Peyer's patch (tissue), 4 donors: Measurements from ENCODE around the gene DRAM1. TPM values are rescaled to one million over a fixed set of nuclear protein-coding genes. Genes with fewer than 3 reads are reported as not detected.

ENCODE experiments used
- DNase-seq, 3 donors: peaks; one replicate each; pipeline ENCODE4 v3.0.0-alpha.2; 2017 to 2019
- H3K27ac ChIP-seq, 4 donors: fragments of 200-600 bp; sonication (generic); one replicate each; pipeline ENCODE4 v1.5.1; 2016 to 2019
- H3K27me3 ChIP-seq, 2 donors: fragments of 200-600 bp; sonication (generic); one replicate each; pipeline ENCODE4 v1.5.1; 2019
- H3K36me3 ChIP-seq, 3 donors: fragments of 200-600 bp; sonication (generic); one replicate each; pipeline ENCODE4 v1.5.1; 2016 to 2019
- H3K4me1 ChIP-seq, 4 donors: fragments of 200-600 bp; sonication (generic); one replicate each; pipeline ENCODE4 v1.5.1; 2016 to 2019
- H3K4me3 ChIP-seq, 4 donors: fragments of 200-600 bp; sonication (generic); 1 replicate in 3 of 4; 2 replicates in 1 of 4; pipeline ENCODE4 v1.5.1; 2016 to 2019; ENCODE audit warnings: mild to moderate bottlenecking in 1 of 4
- H3K9me3 ChIP-seq, 4 donors: fragments of 200-600 bp; sonication (generic); one replicate each; pipeline ENCODE4 v1.5.1; 2016 to 2019; ENCODE audit warnings: mild to moderate bottlenecking in 1 of 4
- POLR2A ChIP-seq, 2 donors: fragments of 450-650 bp; IDR thresholded peaks; one replicate each; pipeline ENCODE4 v1.5.1; 2017; ENCODE audit warnings: antibody characterized with exemption in 2 of 2, mild to moderate bottlenecking in 2 of 2, moderate library complexity in 2 of 2
- total RNA-seq, 4 donors: library from RNA; depleted of rRNA; stranded (reverse); fragments of >200 nt; gene quantifications; one replicate each; pipeline ENCODE4 v1.1.0, GENCODE V29; 2016
- TF ChIP-seq, protein P1 (sequence below), 6 experiments: fragments of 450-650 bp in 4 of 6; fragments of 200-600 bp in 2 of 6; sonication (generic) in 1 of 6; IDR thresholded peaks; one replicate each; pipeline ENCODE4 v1.5.1; 2017 to 2019; ENCODE audit warnings: antibody characterized with exemption in 6 of 6, mild to moderate bottlenecking in 3 of 6, moderate library complexity in 1 of 6

Gene DRAM1
- total RNA-seq, 4 donors from 2014 or later: 3.2 to 7.4 (median 5.7) TPM

DNA sequence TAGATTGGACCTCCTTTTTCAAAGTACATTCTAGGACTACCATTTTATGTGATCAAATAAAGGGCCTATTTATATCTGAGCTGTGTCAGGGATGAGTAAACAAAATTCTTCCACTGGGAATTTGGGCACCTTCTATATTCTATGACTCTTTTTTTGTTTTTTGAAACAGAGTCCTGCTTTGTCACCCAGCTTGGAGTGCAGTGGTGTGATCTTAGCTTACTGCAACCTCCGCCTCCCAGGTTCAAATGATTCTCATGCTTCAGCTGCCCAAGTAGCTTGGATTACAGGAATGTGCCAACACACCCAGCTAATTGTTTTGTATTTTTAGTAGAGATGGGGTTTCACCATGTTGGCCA, 64.8 kb downstream of the DRAM1 start:
- Histone ChIP-seq H3K36me3 (no peaks in the 10 kb centered on the region), H3K27me3 (no peaks in the 10 kb centered on the region), H3K27ac (no peak overlapping the region), H3K4me3 (no peak overlapping the region), H3K9me3 (no peaks in the 10 kb centered on the region), H3K4me1 (peaks cover 0 to 5% (median 0%) of the 10 kb centered on the region in 4 donors)
- no peak for DNase-seq
- TF ChIP-seq, protein P1, sequence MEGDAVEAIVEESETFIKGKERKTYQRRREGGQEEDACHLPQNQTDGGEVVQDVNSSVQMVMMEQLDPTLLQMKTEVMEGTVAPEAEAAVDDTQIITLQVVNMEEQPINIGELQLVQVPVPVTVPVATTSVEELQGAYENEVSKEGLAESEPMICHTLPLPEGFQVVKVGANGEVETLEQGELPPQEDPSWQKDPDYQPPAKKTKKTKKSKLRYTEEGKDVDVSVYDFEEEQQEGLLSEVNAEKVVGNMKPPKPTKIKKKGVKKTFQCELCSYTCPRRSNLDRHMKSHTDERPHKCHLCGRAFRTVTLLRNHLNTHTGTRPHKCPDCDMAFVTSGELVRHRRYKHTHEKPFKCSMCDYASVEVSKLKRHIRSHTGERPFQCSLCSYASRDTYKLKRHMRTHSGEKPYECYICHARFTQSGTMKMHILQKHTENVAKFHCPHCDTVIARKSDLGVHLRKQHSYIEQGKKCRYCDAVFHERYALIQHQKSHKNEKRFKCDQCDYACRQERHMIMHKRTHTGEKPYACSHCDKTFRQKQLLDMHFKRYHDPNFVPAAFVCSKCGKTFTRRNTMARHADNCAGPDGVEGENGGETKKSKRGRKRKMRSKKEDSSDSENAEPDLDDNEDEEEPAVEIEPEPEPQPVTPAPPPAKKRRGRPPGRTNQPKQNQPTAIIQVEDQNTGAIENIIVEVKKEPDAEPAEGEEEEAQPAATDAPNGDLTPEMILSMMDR (IDR thresholded peaks at IDR 0.05): no peak
- no peak for TF ChIP-seq POLR2A (IDR thresholded peaks at IDR 0.05)

DNA sequence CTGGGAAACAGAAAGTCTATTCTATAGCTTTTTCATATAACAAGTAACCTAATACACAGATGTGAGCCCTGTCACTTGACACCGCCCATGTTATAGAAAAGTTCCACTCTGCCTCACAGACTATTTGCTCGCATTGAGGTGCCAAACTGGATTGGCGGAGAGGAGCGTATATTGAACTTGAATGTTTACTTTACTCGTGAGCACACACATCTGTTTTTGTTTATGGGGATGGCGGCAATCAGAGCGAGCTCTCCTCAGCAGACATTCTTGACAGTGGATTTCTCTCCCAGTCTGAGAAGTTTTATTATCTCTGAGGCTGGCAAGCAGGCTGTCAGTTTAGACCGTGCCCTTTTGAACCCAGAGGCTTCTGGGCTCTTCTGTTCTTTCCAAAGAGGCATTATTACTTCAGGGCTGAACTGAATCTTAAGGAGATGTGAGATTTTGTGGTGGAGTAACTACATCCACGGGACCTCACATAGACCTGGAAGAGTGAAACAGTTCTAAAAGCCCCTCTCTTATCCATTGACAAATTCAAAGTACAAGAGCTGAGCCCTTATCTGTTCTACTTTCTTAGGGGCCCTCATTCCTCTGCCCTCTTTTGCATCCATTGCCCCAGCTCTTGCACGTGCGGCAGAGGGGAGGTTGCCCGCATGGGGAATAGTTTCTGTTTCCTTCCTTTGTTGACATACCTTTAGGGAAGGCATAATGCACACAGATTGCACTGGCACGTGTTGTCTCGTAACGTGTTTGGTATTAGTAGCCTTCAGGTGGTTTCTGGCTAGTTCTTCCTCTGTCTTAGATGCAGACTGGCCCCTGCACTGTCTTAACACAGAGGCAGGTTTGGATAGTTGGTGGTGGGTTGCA, 68.2 kb downstream of the DRAM1 start:
- DNase-seq: no peak
- Histone ChIP-seq H3K4me3 (no peak overlapping the region), H3K27me3 (no peaks in the 10 kb centered on the region), H3K36me3 (no peaks in the 10 kb centered on the region), H3K27ac (no peak overlapping the region), H3K4me1 (peaks cover 0 to 5% (median 0%) of the 10 kb centered on the region in 4 donors), H3K9me3 (no peaks in the 10 kb centered on the region)
- TF ChIP-seq POLR2A (IDR thresholded peaks at IDR 0.05): no peak
- TF ChIP-seq, protein P1 (IDR thresholded peaks at IDR 0.05): no peak

DNA sequence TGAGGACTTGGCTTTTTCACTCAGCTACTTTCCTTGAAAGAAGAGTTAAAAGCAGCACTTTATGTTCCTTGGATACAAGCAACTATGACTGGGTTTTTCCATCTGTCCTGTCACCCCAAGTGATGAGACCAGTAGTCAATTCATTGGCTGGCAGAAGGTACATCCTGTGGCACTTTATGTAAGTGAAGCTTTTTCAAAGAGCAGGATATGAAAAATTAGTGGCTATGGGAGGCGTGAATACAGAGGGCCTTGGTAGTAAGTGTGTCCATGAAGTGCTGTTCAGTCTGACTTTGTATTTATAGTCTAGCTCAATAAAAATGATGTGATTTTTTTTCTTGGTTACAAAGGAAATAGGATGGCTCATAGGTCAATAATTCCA, 68.8 kb downstream of the DRAM1 start:
- H3K27me3 ChIP-seq: no peaks in the 10 kb centered on the region
- H3K9me3 ChIP-seq: no peaks in the 10 kb centered on the region
- H3K4me3 ChIP-seq: no peak overlapping the region
- DNase-seq: no peak
- no peaks in the 10 kb centered on the region for H3K36me3 ChIP-seq
- peaks cover 0 to 5% (median 0%) of the 10 kb centered on the region in 4 donors for H3K4me1 ChIP-seq
- TF ChIP-seq, protein P1 (IDR thresholded peaks at IDR 0.05): no peak
- no peak for TF ChIP-seq POLR2A (IDR thresholded peaks at IDR 0.05)
- H3K27ac ChIP-seq: no peak overlapping the region

DNA sequence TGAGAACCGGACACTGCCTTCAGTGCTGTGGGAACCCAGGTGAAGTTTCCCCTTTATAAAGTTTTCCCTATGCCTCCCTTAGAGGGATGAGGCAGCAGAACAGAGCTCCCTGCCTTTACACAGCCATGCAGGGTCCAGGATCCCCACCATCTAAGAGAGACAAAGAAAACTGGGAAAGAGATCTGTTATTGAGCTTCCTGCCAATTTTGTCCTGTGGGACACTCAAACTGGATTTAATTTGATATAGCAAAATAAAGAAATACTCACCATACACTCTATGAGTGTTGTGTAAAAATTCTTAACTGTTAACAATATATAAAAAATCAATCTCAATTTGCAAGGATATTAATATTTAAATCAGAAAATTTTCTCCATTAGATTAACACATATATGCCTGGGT, 69.9 kb downstream of the DRAM1 start:
- H3K36me3 ChIP-seq: no peaks in the 10 kb centered on the region
- TF ChIP-seq, protein P1 (IDR thresholded peaks at IDR 0.05): no peak
- TF ChIP-seq POLR2A (IDR thresholded peaks at IDR 0.05): no peak
- no peaks in the 10 kb centered on the region for H3K27me3 ChIP-seq
- no peak overlapping the region for H3K27ac ChIP-seq
- H3K9me3 ChIP-seq: no peaks in the 10 kb centered on the region
- DNase-seq: no peak
- no peak overlapping the region for H3K4me3 ChIP-seq
- H3K4me1 ChIP-seq: peaks cover 0 to 5% (median 0%) of the 10 kb centered on the region in 4 donors

DNA sequence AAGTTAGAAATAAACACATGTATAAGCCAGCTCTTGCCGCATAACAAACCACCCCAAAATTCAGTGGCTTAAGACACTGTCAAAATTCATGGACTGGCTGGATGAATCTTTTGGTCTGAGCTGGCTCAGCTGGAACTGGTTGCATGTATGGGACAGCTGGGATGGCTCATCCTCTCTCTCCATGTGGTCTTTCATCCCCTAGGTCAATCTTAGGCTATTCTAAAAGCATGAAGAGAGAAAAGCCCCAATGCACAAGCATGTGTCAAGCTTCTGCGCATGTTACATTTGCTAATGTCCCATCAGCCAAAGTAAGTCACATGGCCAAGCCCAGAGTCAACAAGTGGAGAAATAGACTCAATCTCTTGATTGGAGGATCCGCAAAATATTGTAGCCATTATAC, 71.0 kb downstream of the DRAM1 start:
- no peak for TF ChIP-seq POLR2A (IDR thresholded peaks at IDR 0.05)
- TF ChIP-seq, protein P1 (IDR thresholded peaks at IDR 0.05): no peak
- H3K27ac ChIP-seq: no peak overlapping the region

More for the DNA sequence above, 71.0 kb downstream of the DRAM1 start:
- DNase-seq: no peak
- Histone ChIP-seq H3K27me3 (no peaks in the 10 kb centered on the region), H3K9me3 (no peaks in the 10 kb centered on the region), H3K4me3 (no peak overlapping the region), H3K36me3 (no peaks in the 10 kb centered on the region), H3K4me1 (peaks cover 0 to 5% (median 0%) of the 10 kb centered on the region in 4 donors)
